Activated gamma-delta T cell (primary cell): ENCODE data around the gene ALDH4A1.
"Not testable (repeated sequence)": the region's sequence is repeated elsewhere in the genome, so short reads cannot be mapped to it uniquely, and the experiment has no call there.

Experiments used
- DNase-seq: peaks from one replicate; lab custom pipeline; 2025; lab: John Stamatoyannopoulos, UW

The ALDH4A1 gene

GRCh38 chr1:18854331-18855025 lies 47.9 kb downstream of the ALDH4A1 start:
- no peak for DNase-seq

- no peak for DNase-seq
Measured at GRCh38 chr1:18852501-18852900, 49.9 kb downstream of the ALDH4A1 start.

GRCh38 chr1:18849261-18849711 lies 53.1 kb downstream of the ALDH4A1 start:
- no peak for DNase-seq

- DNase-seq: not testable (repeated sequence)
Measured at GRCh38 chr1:18847723-18848122, 54.6 kb downstream of the ALDH4A1 start.

- no peak for DNase-seq
Measured at GRCh38 chr1:18840145-18840544, 62.2 kb downstream of the ALDH4A1 start.

- no peak for DNase-seq
Measured at GRCh38 chr1:18836654-18837053, 65.7 kb downstream of the ALDH4A1 start.

GRCh38 chr1:18832319-18832718 lies 70.0 kb downstream of the ALDH4A1 start:
- not testable (repeated sequence) for DNase-seq

GRCh38 chr1:18831656-18832055 lies 70.7 kb downstream of the ALDH4A1 start:
- DNase-seq: no peak

- DNase-seq: no peak
Measured at GRCh38 chr1:18830596-18830995, 71.8 kb downstream of the ALDH4A1 start.

- DNase-seq: no peak
Measured at GRCh38 chr1:18829671-18830070, 72.7 kb downstream of the ALDH4A1 start.

- no peak for DNase-seq
Measured at GRCh38 chr1:18828224-18828623, 74.1 kb downstream of the ALDH4A1 start.

GRCh38 chr1:18823438-18823837 lies 78.9 kb downstream of the ALDH4A1 start:
- DNase-seq: no peak
